B cell (primary cell): ENCODE data around the gene CDH13.

ENCODE experiments used
- EZH2 ChIP-seq: IDR thresholded peaks from 2 replicates; pipeline ENCODE4 v1.6.1; 2012; ENCODE audit warnings: borderline replicate concordance, low read depth, mild to moderate bottlenecking, moderate library complexity, low read length; ENCODE audit not compliant: insufficient read depth, poor library complexity, severe bottlenecking
- TF ChIP-seq, protein P1 (sequence below): fragments of 200-600 bp; IDR thresholded peaks from one replicate; pipeline ENCODE4 v1.8.0; 2022; ENCODE audit warnings: antibody characterized with exemption, mild to moderate bottlenecking

- TF ChIP-seq EZH2 = no peak
- TF ChIP-seq, protein P1, sequence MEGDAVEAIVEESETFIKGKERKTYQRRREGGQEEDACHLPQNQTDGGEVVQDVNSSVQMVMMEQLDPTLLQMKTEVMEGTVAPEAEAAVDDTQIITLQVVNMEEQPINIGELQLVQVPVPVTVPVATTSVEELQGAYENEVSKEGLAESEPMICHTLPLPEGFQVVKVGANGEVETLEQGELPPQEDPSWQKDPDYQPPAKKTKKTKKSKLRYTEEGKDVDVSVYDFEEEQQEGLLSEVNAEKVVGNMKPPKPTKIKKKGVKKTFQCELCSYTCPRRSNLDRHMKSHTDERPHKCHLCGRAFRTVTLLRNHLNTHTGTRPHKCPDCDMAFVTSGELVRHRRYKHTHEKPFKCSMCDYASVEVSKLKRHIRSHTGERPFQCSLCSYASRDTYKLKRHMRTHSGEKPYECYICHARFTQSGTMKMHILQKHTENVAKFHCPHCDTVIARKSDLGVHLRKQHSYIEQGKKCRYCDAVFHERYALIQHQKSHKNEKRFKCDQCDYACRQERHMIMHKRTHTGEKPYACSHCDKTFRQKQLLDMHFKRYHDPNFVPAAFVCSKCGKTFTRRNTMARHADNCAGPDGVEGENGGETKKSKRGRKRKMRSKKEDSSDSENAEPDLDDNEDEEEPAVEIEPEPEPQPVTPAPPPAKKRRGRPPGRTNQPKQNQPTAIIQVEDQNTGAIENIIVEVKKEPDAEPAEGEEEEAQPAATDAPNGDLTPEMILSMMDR = no peak
These were observed 1033.5 kb downstream of the CDH13 start for GRCh38 chr16:83660282-83660681.
